Measurements from ENCODE around the gene SULT4A1.

SULT4A1 gene

DNA sequence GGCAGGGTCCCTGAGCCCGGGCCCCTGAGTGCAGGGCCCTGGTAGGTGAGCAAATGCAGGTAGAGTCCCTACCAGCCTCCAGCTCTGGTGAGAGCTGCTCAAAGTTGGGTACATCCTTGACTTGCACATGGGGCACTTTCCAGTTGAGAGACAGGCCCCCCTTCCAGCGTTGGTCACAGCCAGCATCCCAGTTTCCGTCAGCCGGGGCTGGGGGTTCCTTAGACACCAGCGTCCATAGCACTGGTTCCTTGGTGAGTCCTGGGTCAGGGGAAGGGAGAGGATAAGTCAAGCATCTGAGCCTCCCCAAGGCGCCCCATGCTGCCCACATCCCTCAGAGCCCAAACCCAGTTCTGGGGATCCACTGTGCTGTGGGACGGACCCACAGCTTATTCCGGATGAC, 23.9 kb upstream of the SULT4A1 start:
- TF ChIP-seq REST (IDR thresholded peaks at IDR 0.05; ENCODE audit: insufficient read depth in 1 of 2, low read depth in 2 of 2, low read length in 2 of 2) (no peak), SIN3A (IDR thresholded peaks at IDR 0.05; ENCODE audit: borderline replicate concordance, insufficient read depth, low read length) (no peak), FOXP2 (optimal IDR thresholded peaks at IDR 0.05; ENCODE audit: borderline replicate concordance, extremely low read depth, extremely low read length, insufficient read depth) (no peak)

DNA sequence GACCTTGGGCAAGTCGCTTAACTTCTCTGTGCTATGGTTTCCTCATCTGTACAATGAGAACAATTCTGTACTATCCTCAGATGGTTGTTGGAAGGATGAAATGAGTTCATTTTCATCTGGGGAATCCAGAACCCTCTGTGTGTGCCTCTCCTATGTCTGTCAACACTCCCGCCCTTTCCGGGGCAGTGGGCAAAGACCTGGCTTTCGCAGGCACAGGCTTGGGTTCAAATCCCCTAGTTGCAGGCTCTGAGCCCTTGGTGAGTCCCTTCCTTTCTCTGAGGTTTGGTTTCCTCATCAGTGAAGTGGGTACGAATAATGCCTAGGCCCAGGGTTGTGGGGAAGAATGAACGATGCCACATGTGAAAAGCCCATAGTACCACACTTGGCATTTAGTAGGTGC, 23.5 kb upstream of the SULT4A1 start:
- no peak for TF ChIP-seq TAF1 (IDR thresholded peaks at IDR 0.05; ENCODE audit: borderline replicate concordance, insufficient read depth, low read length)
- TF ChIP-seq SIN3A (IDR thresholded peaks at IDR 0.05; ENCODE audit: borderline replicate concordance, insufficient read depth, low read length): no peak
- TF ChIP-seq POLR2AphosphoS5 (IDR thresholded peaks at IDR 0.05; ENCODE audit: low read depth, low read length): no peak
- TF ChIP-seq FOXP2 (optimal IDR thresholded peaks at IDR 0.05; ENCODE audit: borderline replicate concordance, extremely low read depth, extremely low read length, insufficient read depth): no peak

DNA sequence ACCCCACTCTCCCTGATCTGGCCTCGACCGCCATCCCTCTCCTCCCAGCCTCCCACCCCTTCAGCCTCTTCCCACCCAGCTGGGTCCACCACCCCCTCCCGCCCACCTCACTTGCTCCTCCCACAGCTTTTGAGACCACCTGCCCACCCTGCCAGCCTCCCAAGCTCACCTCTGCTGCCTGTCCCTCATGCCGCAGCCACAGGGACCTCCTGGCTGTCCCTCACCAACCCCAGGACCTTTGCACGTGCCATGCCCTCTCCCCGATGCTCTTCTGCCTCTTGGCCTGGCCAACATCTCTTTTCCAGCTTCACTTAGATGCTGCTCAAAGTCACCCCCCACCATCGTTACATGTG, 23.0 kb upstream of the SULT4A1 start:
- TF ChIP-seq TAF1 (IDR thresholded peaks at IDR 0.05; ENCODE audit: borderline replicate concordance, insufficient read depth, low read length) (no peak), POLR2AphosphoS5 (IDR thresholded peaks at IDR 0.05; ENCODE audit: low read depth, low read length) (no peak), SIN3A (IDR thresholded peaks at IDR 0.05; ENCODE audit: borderline replicate concordance, insufficient read depth, low read length) (no peak), REST (IDR thresholded peaks at IDR 0.05; ENCODE audit: insufficient read depth in 1 of 2, low read depth in 2 of 2, low read length in 2 of 2) (no peak), FOXP2 (optimal IDR thresholded peaks at IDR 0.05; ENCODE audit: borderline replicate concordance, extremely low read depth, extremely low read length, insufficient read depth) (no peak)

DNA sequence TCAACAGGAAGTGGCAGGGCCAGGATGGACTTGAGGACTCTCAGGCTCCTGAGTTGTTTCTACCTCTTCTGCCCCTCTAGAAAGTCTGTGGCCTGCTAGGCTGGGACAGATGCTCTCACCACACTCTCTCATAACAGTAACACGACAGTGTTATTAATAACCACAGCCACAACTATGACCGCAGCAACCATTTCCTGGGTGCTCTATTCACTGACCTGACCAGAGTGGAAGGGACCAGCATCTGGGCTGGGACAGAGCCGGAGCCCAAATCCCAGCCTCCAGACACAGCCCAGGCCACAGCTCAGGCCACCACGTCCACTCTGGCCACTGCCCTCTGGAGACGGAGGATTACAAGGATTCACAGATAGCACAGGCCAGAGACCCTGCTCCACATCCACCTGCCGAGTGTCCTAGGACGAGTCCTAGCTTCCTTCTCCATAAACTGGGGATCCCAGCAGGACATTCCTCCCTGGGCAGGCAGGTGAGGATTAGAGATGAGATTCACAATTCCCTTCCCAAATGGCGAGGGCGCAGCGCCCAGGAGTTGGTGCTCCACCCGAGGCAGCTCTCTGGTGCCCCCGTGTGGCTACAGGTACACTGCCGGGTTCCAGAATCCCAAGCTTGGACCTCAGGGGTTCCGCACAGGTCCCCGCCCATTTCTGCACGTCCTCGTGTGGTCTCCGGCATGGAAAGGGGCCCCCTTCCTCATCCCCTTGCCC, 22.4 kb upstream of the SULT4A1 start:
- TF ChIP-seq TAF1 (IDR thresholded peaks at IDR 0.05; ENCODE audit: borderline replicate concordance, insufficient read depth, low read length) (no peak), FOXP2 (optimal IDR thresholded peaks at IDR 0.05; ENCODE audit: borderline replicate concordance, extremely low read depth, extremely low read length, insufficient read depth) (no peak), REST (IDR thresholded peaks at IDR 0.05; ENCODE audit: insufficient read depth in 1 of 2, low read depth in 2 of 2, low read length in 2 of 2) (no peak), POLR2AphosphoS5 (IDR thresholded peaks at IDR 0.05; ENCODE audit: low read depth, low read length) (no peak)

DNA sequence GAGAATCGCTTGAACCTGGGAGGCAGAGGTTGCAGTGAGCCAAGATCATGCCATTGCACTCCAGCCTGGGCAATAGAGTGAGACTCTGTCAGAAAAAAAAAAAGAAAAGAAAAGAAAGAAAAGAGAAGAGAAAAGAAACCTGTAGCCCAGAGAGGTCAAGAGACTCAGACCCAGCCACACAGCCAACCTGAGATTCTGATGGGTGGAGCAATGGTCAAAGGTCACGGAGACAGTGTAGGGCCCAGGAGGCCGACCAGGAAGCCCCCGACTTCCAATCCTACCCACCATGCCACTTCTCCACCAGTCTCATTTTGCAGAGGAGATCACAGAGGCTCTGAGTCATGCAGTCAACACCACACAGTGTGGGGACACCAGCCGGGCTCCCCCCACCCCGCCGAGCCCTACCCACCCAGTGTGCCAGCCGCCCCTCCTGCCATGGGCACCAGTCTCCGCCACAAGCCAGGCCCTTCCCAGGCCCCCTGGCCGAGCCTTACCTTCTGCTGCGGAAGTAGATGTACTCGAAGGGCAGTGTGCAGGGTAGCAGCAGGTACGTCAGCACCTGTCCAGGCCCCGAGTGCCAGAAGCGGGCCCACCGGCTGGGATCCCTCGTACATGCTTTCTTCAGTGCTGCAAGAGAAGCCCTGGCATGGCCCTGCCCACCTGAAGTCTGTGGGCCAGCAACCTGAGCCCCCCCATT, 21.6 kb upstream of the SULT4A1 start:
- TF ChIP-seq TAF1 (IDR thresholded peaks at IDR 0.05; ENCODE audit: borderline replicate concordance, insufficient read depth, low read length): no peak
- TF ChIP-seq REST (IDR thresholded peaks at IDR 0.05; ENCODE audit: insufficient read depth in 1 of 2, low read depth in 2 of 2, low read length in 2 of 2): no peak
- no peak for TF ChIP-seq SIN3A (IDR thresholded peaks at IDR 0.05; ENCODE audit: borderline replicate concordance, insufficient read depth, low read length)
- no peak for TF ChIP-seq POLR2AphosphoS5 (IDR thresholded peaks at IDR 0.05; ENCODE audit: low read depth, low read length)
- no peak for TF ChIP-seq FOXP2 (optimal IDR thresholded peaks at IDR 0.05; ENCODE audit: borderline replicate concordance, extremely low read depth, extremely low read length, insufficient read depth)

All from PFSK-1 (cell line).